GM12878 (cell line): ENCODE results near the gene ZNF805. TPM values are rescaled to one million over a fixed set of nuclear protein-coding genes. Genes with fewer than 3 reads are reported as not detected.

Experiments used
- ATAC-seq: fragments of 200-7000 bp; cut with Tn5 transposase; 3 replicates; pipeline ENCODE4 v1.9.1; 2020; ENCODE audit warnings: mild to moderate bottlenecking, moderate library complexity
- BruUV-seq: library from RNA; stranded (reverse); fragments of 400-500 nt; replicated peaks from 2 replicates; lab custom pipeline; 2021; lab: Mats Ljungman, UMichigan
- CTCF ChIA-PET: fragments of 300-600 bp; sonication (Branson Sonifier 250); formaldehyde crosslinking; extraction: SDS; loops from one replicate; lab custom pipeline; 2021; ENCODE audit warnings: inconsistent platforms; lab: Yijun Ruan, JAX
- POLR2A ChIA-PET: fragments of 350-600 bp; formaldehyde crosslinking; extraction: SDS; loops from one replicate; lab custom pipeline; 2021; ENCODE audit warnings: inconsistent platforms; lab: Charles Lee
- RAD21 ChIA-PET: fragments of 300-600 bp; sonication (Branson Sonifier 250); formaldehyde crosslinking; loops from one replicate; lab custom pipeline; 2023; ENCODE audit warnings: antibody characterized with exemption; ENCODE audit not compliant: unreplicated experiment; lab: Charles Lee
- SMC1A ChIA-PET: fragments of 300-600 bp; sonication (Branson Sonifier 250); formaldehyde crosslinking; loops from one replicate; lab custom pipeline; 2023; ENCODE audit not compliant: unreplicated experiment, uncharacterized antibody; lab: Charles Lee
- DNase-seq: peaks from one replicate; pipeline ENCODE4 v3.0.0-alpha.2; 2011; ENCODE audit warnings: low read depth, low spot score
- FAIRE-seq: peaks from 3 replicates; lab custom pipeline; 2011; peaks lifted over from hg19 to GRCh38; lab: Jason Lieb, UNC
- H2AFZ ChIP-seq: 2 replicates; pipeline ENCODE4 v1.6.0; 2011; ENCODE audit warnings: low read depth, low read length, control low read depth; ENCODE audit not compliant: control insufficient read depth
- H3K27ac ChIP-seq: 2 replicates; pipeline ENCODE4 v1.5.1; 2011; ENCODE audit warnings: control low read depth; ENCODE audit not compliant: control insufficient read depth, insufficient read depth
- H3K27me3 ChIP-seq, 2 experiments: replicated peaks in 1 of 2; 2 replicates each; pipeline versions ENCODE4 v1.6.0 to v1.6.1; 2011; ENCODE audit warnings: low read length in 1 of 2; ENCODE audit not compliant: control insufficient read depth in 2 of 2, insufficient read depth in 2 of 2
- H3K36me3 ChIP-seq, 2 experiments: 2 replicates each; pipeline ENCODE4 v1.5.1; 2011; ENCODE audit warnings: low read length in 1 of 2; ENCODE audit not compliant: control insufficient read depth in 2 of 2, insufficient read depth in 2 of 2
- H3K4me1 ChIP-seq: 2 replicates; pipeline ENCODE4 v1.6.1; 2011; ENCODE audit warnings: mild to moderate bottlenecking, low read length, moderate library complexity, mixed read lengths; ENCODE audit not compliant: control insufficient read depth, insufficient read depth
- H3K4me2 ChIP-seq: 2 replicates; pipeline ENCODE4 v1.6.0; 2011; ENCODE audit warnings: control low read depth; ENCODE audit not compliant: control insufficient read depth, insufficient read depth
- H3K4me3 ChIP-seq: fragments of 200-600 bp; sonication (generic); 2 replicates; pipeline ENCODE4 v1.5.1; 2016
- H3K79me2 ChIP-seq: 2 replicates; pipeline ENCODE4 v1.6.0; 2011; ENCODE audit warnings: low read length; ENCODE audit not compliant: control insufficient read depth, insufficient read depth
- H3K9ac ChIP-seq: 2 replicates; pipeline ENCODE4 v1.8.0; 2011; ENCODE audit warnings: low read length, control low read depth, mixed read lengths; ENCODE audit not compliant: control insufficient read depth, insufficient read depth
- H3K9me3 ChIP-seq: replicated peaks from 3 replicates; pipeline ENCODE4 v1.5.1; 2011; ENCODE audit warnings: mild to moderate bottlenecking, low read length; ENCODE audit not compliant: control insufficient read depth, insufficient read depth
- H4K20me1 ChIP-seq: 2 replicates; pipeline ENCODE4 v1.6.0; 2011; ENCODE audit not compliant: control insufficient read depth, insufficient read depth
- HDAC2 ChIP-seq: fragments of 200-600 bp; sonication (generic); IDR thresholded peaks from 2 replicates; pipeline ENCODE4 v1.6.1; 2017
- KDM1A ChIP-seq: fragments of 200-600 bp; sonication (generic); IDR thresholded peaks from 2 replicates; pipeline ENCODE4 v1.6.1; 2016; ENCODE audit warnings: borderline replicate concordance
- KLF5 ChIP-seq: fragments of 450-650 bp; IDR thresholded peaks from 2 replicates; pipeline ENCODE4 v1.6.1; 2014; ENCODE audit warnings: mild to moderate bottlenecking; ENCODE audit not compliant: partially characterized antibody
- RUNX3 ChIP-seq: IDR thresholded peaks from 2 replicates; pipeline ENCODE4 v1.6.1; 2012; ENCODE audit warnings: low read length, inconsistent platforms
- SMAD5 ChIP-seq: IDR thresholded peaks from 2 replicates; pipeline ENCODE4 v1.6.1; 2016; ENCODE audit warnings: antibody characterized with exemption, low read depth
- STAT1 ChIP-seq: fragments of 450-650 bp; conservative IDR thresholded peaks from 2 replicates; pipeline ENCODE4 v1.6.1; 2014; ENCODE audit warnings: antibody characterized with exemption, mild to moderate bottlenecking
- TAF1 ChIP-seq: IDR thresholded peaks from 2 replicates; pipeline ENCODE4 v1.6.1; 2011; ENCODE audit warnings: mild to moderate bottlenecking, low read depth, low read length, borderline replicate concordance
- ZNF24 ChIP-seq: fragments of 450-650 bp; IDR thresholded peaks from 2 replicates; pipeline ENCODE4 v1.6.1; 2017; ENCODE audit warnings: antibody characterized with exemption, mild to moderate bottlenecking
- WGBS: methylation state at CpG from one replicate; pipeline ENCODE4 v1.1.6; 2016; ENCODE audit warnings: low lambda C conversion rate; ENCODE audit not compliant: insufficient replicate concordance, insufficient coverage; ENCODE audit errors: missing lambda C conversion rate; 5-methylcytosine and 5-hydroxymethylcytosine counted together
- in situ Hi-C: fragments of 300-500 bp; cut with MboI; formaldehyde crosslinking; loops from 9 replicates; pipeline ENCODE4 v1.14.3; 2018; ENCODE audit warnings: mixed read lengths
- intact Hi-C: fragments of 100-400 bp; cut with micrococcal nuclease; formaldehyde crosslinking; loops from one replicate; pipeline ENCODE4 v1.14.2; 2022; ENCODE audit not compliant: unreplicated experiment
- polyA plus RNA-seq, 11 experiments: library from polyadenylated mRNA; depleted of rRNA in 4 of 11; unstranded in 6 of 11; stranded (reverse) in 5 of 11; fragments of >200 nt; fragmentation: Nextera tagmentation in 4 of 11; fragmentation: Illumina TruSeq in 1 of 11; extraction: Ambion mirVana in 4 of 11; extraction: Trizol in 1 of 11; gene quantifications; 1 replicate in 1 of 11; 2 replicates in 10 of 11; pipeline versions ENCODE4 v1.2.1 to v1.2.3, GENCODE V29; 2011 to 2016; ENCODE audit warnings: inconsistent platforms in 2 of 11, missing spikeins in 2 of 11, low read depth in 1 of 11
- total RNA-seq, 4 experiments: library from RNA; depleted of rRNA in 3 of 4; stranded (reverse); fragments of >200 nt in 3 of 4; fragmentation: Illumina TruSeq in 1 of 4; extraction: Trizol in 1 of 4; gene quantifications; 2 replicates each; pipeline versions ENCODE4 v1.2.1 to v1.2.3, GENCODE V29; 2013 to 2021
- TF ChIP-seq, protein P1 (sequence below): IDR thresholded peaks from 2 replicates; pipeline ENCODE4 v1.6.1; 2012; ENCODE audit warnings: low read length, inconsistent platforms
- TF ChIP-seq, protein P2 (sequence below): IDR thresholded peaks from 2 replicates; pipeline ENCODE4 v1.6.1; 2011; ENCODE audit warnings: low read depth, mild to moderate bottlenecking, low read length, moderate library complexity, borderline replicate concordance; ENCODE audit errors: extremely low read depth

ZNF805 gene
- total and polyA plus RNA-seq, 10 of the 15 experiments (the other 5 are each of a cell fraction or from before 2014, with no cell fraction given), result 0.31 to 8.9 (median 2.3) TPM

DNA sequence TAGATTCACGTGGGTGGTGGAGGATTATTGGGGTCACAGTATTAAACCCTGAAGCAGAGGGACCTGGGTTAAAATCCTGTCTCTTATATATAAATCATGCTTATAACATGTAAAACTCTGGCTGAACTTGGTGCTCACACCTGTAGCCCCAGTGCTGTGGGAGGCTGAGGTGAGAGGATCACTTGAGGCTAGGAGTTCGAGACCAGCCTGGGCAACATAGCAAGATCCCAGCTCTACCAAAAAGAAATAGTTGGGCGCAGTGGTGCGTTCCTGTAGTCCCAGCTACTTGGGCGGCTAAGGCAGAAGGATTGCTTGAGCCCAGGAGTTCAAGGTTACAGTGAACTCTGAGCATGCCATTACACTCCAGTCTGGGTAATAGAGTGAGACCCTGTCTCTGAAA lies 2.4 kb downstream of the ZNF805 start (continued):
- TF ChIP-seq, protein P1, sequence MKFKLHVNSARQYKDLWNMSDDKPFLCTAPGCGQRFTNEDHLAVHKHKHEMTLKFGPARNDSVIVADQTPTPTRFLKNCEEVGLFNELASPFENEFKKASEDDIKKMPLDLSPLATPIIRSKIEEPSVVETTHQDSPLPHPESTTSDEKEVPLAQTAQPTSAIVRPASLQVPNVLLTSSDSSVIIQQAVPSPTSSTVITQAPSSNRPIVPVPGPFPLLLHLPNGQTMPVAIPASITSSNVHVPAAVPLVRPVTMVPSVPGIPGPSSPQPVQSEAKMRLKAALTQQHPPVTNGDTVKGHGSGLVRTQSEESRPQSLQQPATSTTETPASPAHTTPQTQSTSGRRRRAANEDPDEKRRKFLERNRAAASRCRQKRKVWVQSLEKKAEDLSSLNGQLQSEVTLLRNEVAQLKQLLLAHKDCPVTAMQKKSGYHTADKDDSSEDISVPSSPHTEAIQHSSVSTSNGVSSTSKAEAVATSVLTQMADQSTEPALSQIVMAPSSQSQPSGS, result no peak

DNA sequence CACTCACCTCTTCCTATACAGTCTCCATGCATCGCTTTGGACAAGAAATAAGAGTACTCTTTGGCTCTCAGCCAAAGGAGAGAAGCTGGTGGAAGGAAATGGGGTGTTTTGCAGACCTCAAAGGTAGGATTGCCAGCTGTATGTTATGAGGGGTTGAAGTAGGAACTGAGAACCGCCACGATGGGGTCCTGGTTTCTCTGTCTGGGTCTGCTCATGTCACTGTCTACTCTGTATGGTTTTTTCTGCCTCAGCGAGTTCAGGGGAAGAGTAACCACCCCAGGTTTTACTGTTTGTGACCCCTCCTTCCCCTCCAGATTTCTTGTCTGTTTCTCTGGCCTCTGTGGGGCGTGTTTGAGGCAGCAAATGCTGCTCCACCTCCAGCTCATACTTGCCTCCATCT lies 4.1 kb downstream of the ZNF805 start:
- intact Hi-C loops (no loop called here), in situ Hi-C loops (no loop called here)
- Histone ChIP-seq H3K4me2 (no peak overlapping the region), H3K79me2 (peaks cover 28% of the 10 kb centered on the region), H3K9ac (no peak overlapping the region), H3K4me3 (no peak overlapping the region), H4K20me1 (no peaks in the 10 kb centered on the region), H3K27ac (no peak overlapping the region), H3K36me3 (peaks cover 2% of the 10 kb centered on the region in 2 experiments; a peak in 3 of 4 replicates), H3K4me1 (peaks cover 9% of the 10 kb centered on the region), H3K9me3 (no peaks in the 10 kb centered on the region), H2AFZ (no peak overlapping the region), H3K27me3 (no peaks in the 10 kb centered on the region)
- 81% methylated on average over 5 of the region's 5 CpGs for WGBS
- SMC1A ChIA-PET, result no interaction called here
- RAD21 ChIA-PET, result no interaction called here
- CTCF ChIA-PET, result no interaction called here
- DNase-seq (no peak), ATAC-seq (no peak), FAIRE-seq (no peak)
- no peak for TF ChIP-seq KDM1A
- TF ChIP-seq RUNX3, result 0 out of 2 replicates have a peak, but pooled peaks have one; percentile 7
- no TSS peak for BruUV-seq
- POLR2A ChIA-PET, result interaction anchor here (0.6 kb wide), 1 partner anchor 1778 kb away, joined by 3 read pairs; no protein-coding TSS in a partner anchor

DNA sequence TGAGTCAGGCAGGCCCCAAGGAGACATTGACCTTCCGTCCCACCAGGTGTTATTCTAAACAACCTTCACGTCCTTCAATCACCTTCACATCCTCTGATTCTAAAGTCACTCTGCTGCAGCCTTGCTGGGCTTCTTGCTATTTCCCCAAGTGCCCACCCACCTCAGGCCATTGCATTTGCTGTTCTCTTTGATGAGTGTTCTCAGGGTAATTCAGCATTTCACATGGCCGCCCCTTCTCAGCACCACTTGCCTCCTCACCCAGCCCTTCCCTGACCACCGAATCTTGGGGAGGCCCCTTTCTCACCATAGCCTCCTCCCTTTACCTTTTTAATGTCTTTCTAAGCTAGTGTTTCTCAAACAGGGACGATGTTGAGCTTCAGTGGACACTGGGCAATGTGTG lies 4.6 kb downstream of the ZNF805 start:
- FAIRE-seq, result no peak
- intact Hi-C loops (no loop called here), in situ Hi-C loops (no loop called here)
- no peak for ATAC-seq
- ChIA-PET SMC1A (interaction anchor here (0.6 kb wide), 1 partner anchor 22 kb away, joined by 3 read pairs; no protein-coding TSS in a partner anchor), CTCF (no interaction called here), POLR2A (no interaction called here), RAD21 (no interaction called here)
- WGBS, result 99% methylated on average over 5 of the region's 5 CpGs
- no peak overlapping the region for H3K4me3 ChIP-seq
- H3K4me1 ChIP-seq, result peaks cover 7% of the 10 kb centered on the region
- peaks cover 2% of the 10 kb centered on the region in 2 experiments; a peak in 3 of 4 replicates for H3K36me3 ChIP-seq
- H3K9ac ChIP-seq, result no peak overlapping the region
- no peak for DNase-seq
- H3K27me3 ChIP-seq, result no peaks in the 10 kb centered on the region
- TF ChIP-seq HDAC2, result no peak
- no peak for TF ChIP-seq STAT1
- TF ChIP-seq TAF1, result no peak
- no peak for TF ChIP-seq ZNF24
- no peak for TF ChIP-seq SMAD5
- TF ChIP-seq, protein P2, sequence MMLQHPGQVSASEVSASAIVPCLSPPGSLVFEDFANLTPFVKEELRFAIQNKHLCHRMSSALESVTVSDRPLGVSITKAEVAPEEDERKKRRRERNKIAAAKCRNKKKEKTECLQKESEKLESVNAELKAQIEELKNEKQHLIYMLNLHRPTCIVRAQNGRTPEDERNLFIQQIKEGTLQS, result no peak
- no peak for TF ChIP-seq KLF5
- no peaks in the 10 kb centered on the region for H3K9me3 ChIP-seq
- no peak overlapping the region for H2AFZ ChIP-seq
- H3K27ac ChIP-seq, result no peak overlapping the region
- H4K20me1 ChIP-seq, result no peaks in the 10 kb centered on the region
- peaks cover 28% of the 10 kb centered on the region for H3K79me2 ChIP-seq
- no peak overlapping the region for H3K4me2 ChIP-seq
- no TSS peak for BruUV-seq
